BLaER1 (cell line): Measurements from ENCODE around the gene TOMM22.

Experiments
- H3K27ac ChIP-seq: shearing (Covaris generic); formaldehyde crosslinking; 2 replicates; pipeline ENCODE4 v1.8.1; 2022
- H3K27me3 ChIP-seq: shearing (Covaris generic); formaldehyde crosslinking; 2 replicates; pipeline ENCODE4 v1.8.1; 2022
- H3K36me3 ChIP-seq: shearing (Covaris generic); formaldehyde crosslinking; 2 replicates; pipeline ENCODE4 v1.8.1; 2022
- H3K4me1 ChIP-seq: shearing (Covaris generic); formaldehyde crosslinking; 2 replicates; pipeline ENCODE4 v1.8.1; 2022
- H3K4me2 ChIP-seq: shearing (Covaris generic); formaldehyde crosslinking; 2 replicates; pipeline ENCODE4 v1.8.1; 2022
- H3K4me3 ChIP-seq: shearing (Covaris generic); formaldehyde crosslinking; 2 replicates; pipeline ENCODE4 v1.8.1; 2022
- H3K9ac ChIP-seq: shearing (Covaris generic); formaldehyde crosslinking; 2 replicates; pipeline ENCODE4 v1.8.1; 2022
- H3K9me3 ChIP-seq: shearing (Covaris generic); formaldehyde crosslinking; 2 replicates; pipeline ENCODE4 v1.8.1; 2022
- H4K20me1 ChIP-seq: shearing (Covaris generic); formaldehyde crosslinking; 2 replicates; pipeline ENCODE4 v1.8.1; 2022
- Cebpa-rat ChIP-seq: shearing (Covaris generic); IDR thresholded peaks from 2 replicates; pipeline ENCODE4 v1.8.1; 2022

The TOMM22 gene

DNA sequence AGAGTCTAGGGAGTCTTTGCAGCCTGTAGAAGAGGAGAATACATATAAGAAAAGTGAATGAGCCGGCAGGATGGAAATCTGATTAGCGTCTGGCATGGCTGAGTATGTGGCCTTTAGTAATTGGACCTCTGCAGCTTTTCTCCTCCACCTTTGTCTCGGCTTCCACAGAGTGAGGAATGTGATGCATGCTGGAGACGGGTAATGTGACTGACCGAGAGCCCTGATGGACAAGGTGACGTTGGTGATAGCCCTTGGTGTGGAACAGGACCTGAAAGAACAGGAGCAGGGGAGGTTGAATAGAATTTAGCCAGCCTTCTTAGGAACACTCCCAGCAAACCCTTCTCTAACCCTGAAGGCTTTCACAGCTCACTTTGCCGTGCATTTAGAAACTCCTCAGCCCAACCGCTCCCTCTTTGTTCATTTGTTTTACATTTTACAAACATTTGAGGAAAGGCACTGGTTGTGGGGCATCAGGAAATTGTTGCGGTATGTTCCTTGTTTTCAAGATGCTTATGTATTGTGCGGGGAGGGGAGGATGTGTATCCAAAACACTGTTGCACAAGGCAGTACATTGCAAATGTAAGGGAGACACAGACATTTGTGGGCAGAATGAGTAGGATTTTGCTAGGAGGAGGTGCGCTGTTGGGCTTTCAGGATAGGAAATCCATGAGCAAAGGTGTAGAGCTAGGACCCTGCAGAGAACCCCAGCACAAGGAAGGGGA lies 30.9 kb downstream of the TOMM22 start:
- peaks cover 100% of the 10 kb centered on the region for H4K20me1 ChIP-seq
- H3K4me2 ChIP-seq = no peak overlapping the region

DNA sequence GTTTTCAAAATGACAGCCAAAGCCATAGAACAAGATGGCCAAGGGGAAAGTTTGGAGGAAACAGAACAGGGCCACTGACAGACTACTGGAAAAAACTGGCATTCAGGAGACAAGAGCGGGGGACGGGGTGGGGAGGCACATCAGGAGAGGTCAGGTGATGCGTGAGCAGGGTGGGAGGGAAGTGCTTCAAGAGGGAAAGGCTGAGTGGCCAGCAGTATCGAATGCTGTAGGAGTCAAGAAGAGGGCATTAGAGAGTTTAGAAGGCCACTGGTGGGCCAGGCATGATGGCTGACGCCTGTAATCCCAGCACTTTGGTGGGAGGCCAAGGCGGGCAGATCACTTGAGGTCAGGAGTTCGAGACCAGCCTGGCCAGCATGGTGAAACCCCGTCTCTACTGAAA lies 32.2 kb downstream of the TOMM22 start:
- H3K9ac ChIP-seq = no peak overlapping the region
- TF ChIP-seq Cebpa-rat = no peak
- no peak overlapping the region for H3K27ac ChIP-seq
- H3K4me3 ChIP-seq = no peak overlapping the region
- no peaks in the 10 kb centered on the region for H3K9me3 ChIP-seq
- H3K27me3 ChIP-seq = no peaks in the 10 kb centered on the region
- no peak overlapping the region for H3K4me2 ChIP-seq
- peaks cover 100% of the 10 kb centered on the region for H4K20me1 ChIP-seq
- peaks cover 24% of the 10 kb centered on the region for H3K4me1 ChIP-seq
- peaks cover 86% of the 10 kb centered on the region for H3K36me3 ChIP-seq

More for the DNA sequence above, 30.9 kb downstream of the TOMM22 start:
- peaks cover 74% of the 10 kb centered on the region for H3K36me3 ChIP-seq
- H3K4me3 ChIP-seq = no peak overlapping the region
- TF ChIP-seq Cebpa-rat = no peak
- H3K9ac ChIP-seq = no peak overlapping the region
- no peaks in the 10 kb centered on the region for H3K27me3 ChIP-seq
- no peaks in the 10 kb centered on the region for H3K9me3 ChIP-seq
- peaks cover 37% of the 10 kb centered on the region for H3K4me1 ChIP-seq
- no peak overlapping the region for H3K27ac ChIP-seq

DNA sequence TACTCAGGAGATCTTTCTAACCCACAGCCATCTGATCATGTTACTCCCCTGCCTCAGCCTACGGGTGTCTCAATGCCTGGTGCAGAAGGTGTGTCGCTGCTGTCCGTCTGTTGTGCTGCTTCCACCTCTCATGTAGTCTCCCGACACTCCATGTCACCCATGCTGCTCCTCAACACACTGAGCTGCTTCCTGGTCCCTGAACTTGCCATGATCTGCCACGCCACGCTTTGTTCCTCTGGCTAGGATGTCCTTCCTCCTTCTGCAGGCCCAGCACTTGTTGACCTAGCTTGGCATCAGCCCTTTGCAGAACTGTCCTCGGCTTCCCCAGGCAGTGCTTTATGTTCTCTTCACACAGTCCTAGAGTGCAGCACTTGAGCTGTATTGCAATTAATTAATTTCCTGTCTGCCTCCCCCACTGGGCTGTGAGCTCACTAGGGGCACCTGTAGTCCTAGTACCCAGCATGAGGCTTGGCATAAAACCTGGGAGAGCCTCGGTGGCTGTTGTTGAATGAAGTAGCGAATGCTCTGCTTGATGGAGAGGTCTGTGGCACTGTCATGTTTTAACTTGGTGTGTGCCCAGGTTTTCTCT lies 33.5 kb downstream of the TOMM22 start:
- no peaks in the 10 kb centered on the region for H3K27me3 ChIP-seq
- H4K20me1 ChIP-seq = peaks cover 96% of the 10 kb centered on the region
- 0 out of 2 replicates have a peak, but pooled peaks cover 13% of the 10 kb centered on the region for H3K4me1 ChIP-seq
- TF ChIP-seq Cebpa-rat = no peak
- no peak overlapping the region for H3K27ac ChIP-seq
- H3K9me3 ChIP-seq = no peaks in the 10 kb centered on the region
- H3K36me3 ChIP-seq = peaks cover 88% of the 10 kb centered on the region
- H3K9ac ChIP-seq = no peak overlapping the region
- no peak overlapping the region for H3K4me3 ChIP-seq
- H3K4me2 ChIP-seq = no peak overlapping the region

DNA sequence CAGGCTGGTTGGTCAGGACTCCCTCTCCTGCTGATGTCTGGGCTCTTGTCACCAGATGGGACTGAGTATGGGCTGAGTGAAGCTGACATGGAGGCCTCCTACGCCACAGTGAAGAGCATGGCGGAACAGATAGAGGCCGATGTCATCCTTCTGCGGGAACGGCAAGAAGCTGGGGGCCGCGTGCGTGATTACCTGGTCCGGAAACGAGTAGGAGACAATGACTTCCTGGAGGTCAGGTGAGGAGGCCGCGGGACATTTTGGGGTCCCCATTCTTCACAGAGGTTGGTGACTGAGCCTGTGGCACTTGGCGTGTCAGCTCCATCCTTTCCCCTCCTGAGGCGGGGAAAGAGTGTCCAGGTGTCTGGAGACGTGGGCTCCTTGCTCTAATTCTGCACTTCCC lies 34.1 kb downstream of the TOMM22 start:
- TF ChIP-seq Cebpa-rat = no peak
- Histone ChIP-seq H3K27ac (no peak overlapping the region), H4K20me1 (peaks cover 91% of the 10 kb centered on the region), H3K27me3 (no peaks in the 10 kb centered on the region), H3K4me1 (0 out of 2 replicates have a peak, but pooled peaks cover 13% of the 10 kb centered on the region), H3K9ac (no peak overlapping the region), H3K4me2 (no peak overlapping the region), H3K4me3 (no peak overlapping the region), H3K36me3 (peaks cover 88% of the 10 kb centered on the region), H3K9me3 (no peaks in the 10 kb centered on the region)

DNA sequence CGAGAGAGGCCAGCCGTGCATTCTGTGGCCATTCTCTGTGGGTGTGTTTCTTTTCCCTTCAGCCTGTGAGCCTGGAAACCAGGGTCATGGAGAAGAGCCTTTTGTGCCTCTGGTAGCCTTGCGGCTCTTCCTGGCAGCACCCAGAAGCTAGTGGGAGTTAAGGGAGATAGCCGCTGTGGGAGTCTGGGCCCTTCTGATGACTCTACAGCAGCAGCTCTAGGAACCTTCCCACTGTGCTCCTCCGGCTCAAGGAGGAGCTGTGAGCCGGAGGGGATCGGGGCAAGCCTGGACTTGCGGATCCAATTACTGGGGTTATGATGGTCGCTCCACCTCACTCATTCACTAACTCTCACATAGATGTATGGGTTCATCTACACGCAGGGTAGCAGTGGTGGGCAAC lies 34.5 kb downstream of the TOMM22 start:
- Histone ChIP-seq H3K27ac (no peak overlapping the region), H3K9me3 (no peaks in the 10 kb centered on the region), H3K4me1 (0 out of 2 replicates have a peak, but pooled peaks cover 13% of the 10 kb centered on the region), H3K27me3 (no peaks in the 10 kb centered on the region), H4K20me1 (peaks cover 88% of the 10 kb centered on the region), H3K9ac (no peak overlapping the region), H3K36me3 (peaks cover 89% of the 10 kb centered on the region), H3K4me3 (no peak overlapping the region), H3K4me2 (no peak overlapping the region)
- no peak for TF ChIP-seq Cebpa-rat

DNA sequence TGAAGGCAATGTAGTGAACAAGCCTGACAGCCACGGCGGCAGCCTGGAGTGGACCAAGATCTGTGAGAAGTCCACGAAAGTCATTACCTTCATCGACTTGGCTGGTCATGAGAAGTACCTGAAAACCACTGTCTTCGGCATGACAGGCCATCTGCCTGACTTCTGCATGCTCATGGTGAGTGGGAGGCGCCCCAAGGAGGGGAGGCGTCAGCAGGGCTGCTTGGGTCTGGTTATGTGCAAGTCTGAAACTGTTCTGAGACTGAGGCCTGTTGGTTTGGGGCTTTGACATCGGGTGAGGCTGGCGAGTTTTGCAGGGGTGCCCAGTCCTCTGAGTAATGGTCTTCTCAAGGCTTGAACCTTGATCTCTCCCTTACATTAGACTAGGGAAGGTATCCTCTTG lies 35.1 kb downstream of the TOMM22 start:
- no peak overlapping the region for H3K9ac ChIP-seq
- H4K20me1 ChIP-seq = peaks cover 88% of the 10 kb centered on the region
- no peaks in the 10 kb centered on the region for H3K27me3 ChIP-seq
- H3K9me3 ChIP-seq = no peaks in the 10 kb centered on the region
- H3K4me1 ChIP-seq = 0 out of 2 replicates have a peak, but pooled peaks cover 13% of the 10 kb centered on the region
- H3K36me3 ChIP-seq = peaks cover 89% of the 10 kb centered on the region
- H3K27ac ChIP-seq = no peak overlapping the region
- no peak overlapping the region for H3K4me2 ChIP-seq
- TF ChIP-seq Cebpa-rat = no peak
- no peak overlapping the region for H3K4me3 ChIP-seq

DNA sequence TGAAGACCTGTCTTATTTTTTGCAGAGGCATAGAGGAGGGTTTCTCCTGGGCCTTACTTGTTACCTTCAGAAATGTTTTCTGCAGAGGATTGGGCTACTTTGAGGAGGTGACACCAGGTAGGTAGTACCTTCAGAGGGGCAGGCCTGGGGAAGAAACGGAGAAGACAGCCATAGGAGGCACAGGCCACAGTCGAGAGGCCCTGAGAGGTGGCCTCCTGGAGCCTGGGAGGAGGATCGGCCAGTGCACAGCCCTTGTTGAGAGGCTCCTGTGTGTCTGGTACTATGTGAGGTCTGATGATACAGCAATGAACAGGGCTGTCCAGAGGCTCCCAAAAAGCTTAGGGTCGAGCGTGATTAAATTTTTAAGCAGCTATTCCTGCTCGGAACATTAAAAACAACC lies 35.5 kb downstream of the TOMM22 start:
- peaks cover 83% of the 10 kb centered on the region for H4K20me1 ChIP-seq
- peaks cover 87% of the 10 kb centered on the region for H3K36me3 ChIP-seq
- no peak overlapping the region for H3K9ac ChIP-seq
- H3K9me3 ChIP-seq = no peaks in the 10 kb centered on the region
- H3K4me2 ChIP-seq = no peak overlapping the region
- no peak for TF ChIP-seq Cebpa-rat
- no peaks in the 10 kb centered on the region for H3K27me3 ChIP-seq
- no peak overlapping the region for H3K27ac ChIP-seq
- H3K4me3 ChIP-seq = no peak overlapping the region
- 0 out of 2 replicates have a peak, but pooled peaks cover 12% of the 10 kb centered on the region for H3K4me1 ChIP-seq

DNA sequence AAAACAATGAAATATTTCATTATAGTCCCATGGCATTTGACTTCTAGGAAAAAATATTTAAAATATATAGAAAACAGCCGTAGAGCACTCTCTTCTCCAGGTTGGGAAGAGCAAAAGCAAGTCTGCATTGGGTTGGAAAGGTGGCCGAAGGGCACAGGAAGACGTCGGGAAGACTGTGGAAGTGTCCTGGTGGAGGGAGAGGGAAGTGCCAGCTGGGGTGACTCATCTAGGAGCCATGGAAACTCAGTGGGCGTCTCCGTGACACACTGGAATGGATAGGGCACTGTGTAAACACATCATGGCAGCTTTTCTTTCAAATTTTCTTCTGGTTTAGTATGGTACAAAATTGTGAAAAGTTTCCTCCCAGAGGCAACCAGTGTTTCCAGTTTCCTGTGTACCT lies 36.7 kb downstream of the TOMM22 start:
- Histone ChIP-seq H3K36me3 (peaks cover 87% of the 10 kb centered on the region), H3K4me2 (no peak overlapping the region), H3K9ac (no peak overlapping the region), H4K20me1 (peaks cover 72% of the 10 kb centered on the region), H3K27me3 (no peaks in the 10 kb centered on the region), H3K4me1 (0 out of 2 replicates have a peak, but pooled peaks cover under 1% of the 10 kb centered on the region), H3K4me3 (no peak overlapping the region), H3K27ac (no peak overlapping the region), H3K9me3 (no peaks in the 10 kb centered on the region)
- no peak for TF ChIP-seq Cebpa-rat

DNA sequence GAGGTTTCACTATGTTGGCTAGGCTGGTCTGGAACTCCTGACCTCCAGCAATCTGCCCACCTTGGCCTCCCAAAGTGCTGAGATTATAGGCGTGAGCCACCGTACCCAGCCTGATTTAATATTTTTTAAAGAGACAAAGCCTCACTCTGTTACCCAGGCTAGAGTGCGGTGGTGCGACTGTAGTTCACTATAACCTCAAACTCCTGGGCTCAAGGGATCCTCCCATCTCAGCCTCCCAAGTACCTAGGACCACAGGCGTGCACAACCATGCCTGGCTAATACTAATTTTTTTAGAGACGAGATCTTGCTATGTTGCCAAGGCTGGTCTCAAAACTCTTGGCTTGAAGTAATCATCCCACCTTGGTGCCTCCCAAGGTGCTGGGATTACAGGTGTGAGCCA lies 37.4 kb downstream of the TOMM22 start:
- Histone ChIP-seq H4K20me1 (peaks cover 65% of the 10 kb centered on the region), H3K36me3 (peaks cover 95% of the 10 kb centered on the region), H3K4me2 (no peak overlapping the region), H3K27me3 (no peaks in the 10 kb centered on the region), H3K27ac (no peak overlapping the region), H3K4me3 (no peak overlapping the region), H3K9me3 (no peaks in the 10 kb centered on the region), H3K9ac (no peak overlapping the region), H3K4me1 (no peaks in the 10 kb centered on the region)
- no peak for TF ChIP-seq Cebpa-rat

DNA sequence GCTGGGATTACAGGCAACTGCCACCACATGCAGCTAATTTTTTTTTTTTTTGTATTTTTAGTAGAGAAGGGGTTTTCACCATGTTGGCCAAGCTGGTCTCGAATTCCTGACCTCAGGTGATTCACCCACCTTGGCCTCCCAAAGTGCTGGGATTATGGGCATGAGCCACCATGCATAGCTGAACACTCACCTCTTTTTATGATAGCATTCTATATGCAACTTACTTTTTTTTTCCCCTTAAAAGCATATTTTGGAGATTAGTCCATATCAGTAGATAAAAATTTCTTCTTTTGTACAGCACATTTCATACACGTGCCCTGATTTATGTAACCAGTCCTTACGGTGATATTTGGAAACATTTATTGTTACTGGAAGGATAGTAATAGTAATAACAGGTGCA lies 38.6 kb downstream of the TOMM22 start:
- Histone ChIP-seq H3K9ac (no peak overlapping the region), H3K27ac (no peak overlapping the region), H3K4me1 (no peaks in the 10 kb centered on the region), H3K4me2 (no peak overlapping the region), H3K27me3 (no peaks in the 10 kb centered on the region), H3K36me3 (peaks cover 97% of the 10 kb centered on the region), H3K9me3 (no peaks in the 10 kb centered on the region), H4K20me1 (peaks cover 60% of the 10 kb centered on the region), H3K4me3 (no peak overlapping the region)
- no peak for TF ChIP-seq Cebpa-rat
